Pancreas (tissue), 10 donors: ENCODE data around the gene VGLL2. TPM values are rescaled to one million over a fixed set of nuclear protein-coding genes. Genes with fewer than 3 reads are reported as not detected.
"Not testable (repeated sequence)": the region's sequence is repeated elsewhere in the genome, so short reads cannot be mapped to it uniquely, and the experiment has no call there.

ENCODE experiments used
- ATAC-seq, 4 donors: fragments of 200-7000 bp; cut with Tn5 transposase; one replicate each; pipeline versions ENCODE4 v1.8.0 to v1.9.1; 2020; ENCODE audit warnings: mild to moderate bottlenecking in 4 of 4, moderate library complexity in 4 of 4
- DNase-seq, 6 donors: peaks; one replicate each; pipeline ENCODE4 v3.0.0-alpha.2; 2020
- FAIRE-seq: peaks from 2 replicates; lab custom pipeline; 2012; peaks lifted over from hg19 to GRCh38; lab: Jason Lieb, UNC
- H3K27ac ChIP-seq, 4 donors: fragments of 200-600 bp; sonication (generic); 1 replicate in 3 of 4; 2 replicates in 1 of 4; pipeline versions ENCODE4 v1.5.0 to v1.8.0; 2020
- H3K27me3 ChIP-seq, 4 donors: fragments of 200-600 bp; one replicate each; pipeline ENCODE4 v1.8.0; 2021
- H3K36me3 ChIP-seq, 3 donors: fragments of 200-600 bp; sonication (generic) in 1 of 3; one replicate each; pipeline versions ENCODE4 v1.5.0 to v1.8.0; 2020 to 2021
- H3K4me1 ChIP-seq, 3 donors: fragments of 200-600 bp; one replicate each; pipeline ENCODE4 v1.8.0; 2021
- H3K4me3 ChIP-seq, 4 donors: fragments of 200-600 bp; sonication (generic) in 2 of 4; one replicate each; pipeline versions ENCODE4 v1.5.0 to v1.8.0; 2020 to 2021
- H3K9me3 ChIP-seq, 4 donors: fragments of 200-600 bp; one replicate each; pipeline ENCODE4 v1.8.0; 2021
- WGBS, 2 donors: extraction: QIAGEN DNeasy Blood & Tissue Kit; methylation state at CpG; one replicate each; pipeline ENCODE4 v1.1.7; 2013; 5-methylcytosine and 5-hydroxymethylcytosine counted together
- intact Hi-C, 3 donors: fragments of 100-400 bp; cut with DNase I; formaldehyde crosslinking; loops; one replicate each; pipeline versions ENCODE4 v1.11.1 to v1.14.2; 2022
- polyA plus RNA-seq, 2 donors: library from polyadenylated mRNA; stranded (reverse); fragments of 200-250 nt; gene quantifications; one replicate each; pipeline ENCODE4 v1.2.3, GENCODE V29; 2013
- total RNA-seq, 6 donors: library from RNA; stranded (reverse); fragmentation: NEBNext Ultra II Directional in 4 of 6; extraction: Animal tissue kit (Norgen Biotek cat#: 25700) in 4 of 6; gene quantifications; one replicate each; pipeline versions ENCODE4 v1.2.1 to v1.2.4, GENCODE V29; 2021 to 2023
- TF ChIP-seq, protein P1 (sequence below), 4 donors: fragments of 200-600 bp; sonication (generic) in 3 of 4; IDR thresholded peaks; one replicate each; pipeline versions ENCODE4 v1.5.0 to v1.8.0; 2021; ENCODE audit warnings: antibody characterized with exemption in 4 of 4
- donor health status: healthy with polysubstance abuse.
- donor health status: DM: no; HTN: no; CAD: no; lungs with moderate emphysema.
- donor health status: DM: no; HTN: no; CAD: no.
- donor health status: control.
- donor health status: control.
- donor health status: Bipolar disorder and iron deficiency.
- donor health status: DM: yes; HTN: yes; CAD: no.
- donor health status: DM: no; HTN: no; CAD: no.
- donor health status: DM: no; HTN: no; CAD: no.
- donor health status: DM: yes; HTN: yes; CAD: no.

The VGLL2 gene
- total and polyA plus RNA-seq, 8 donors, result not detected

- no peak for ATAC-seq
- TF ChIP-seq, protein P1, sequence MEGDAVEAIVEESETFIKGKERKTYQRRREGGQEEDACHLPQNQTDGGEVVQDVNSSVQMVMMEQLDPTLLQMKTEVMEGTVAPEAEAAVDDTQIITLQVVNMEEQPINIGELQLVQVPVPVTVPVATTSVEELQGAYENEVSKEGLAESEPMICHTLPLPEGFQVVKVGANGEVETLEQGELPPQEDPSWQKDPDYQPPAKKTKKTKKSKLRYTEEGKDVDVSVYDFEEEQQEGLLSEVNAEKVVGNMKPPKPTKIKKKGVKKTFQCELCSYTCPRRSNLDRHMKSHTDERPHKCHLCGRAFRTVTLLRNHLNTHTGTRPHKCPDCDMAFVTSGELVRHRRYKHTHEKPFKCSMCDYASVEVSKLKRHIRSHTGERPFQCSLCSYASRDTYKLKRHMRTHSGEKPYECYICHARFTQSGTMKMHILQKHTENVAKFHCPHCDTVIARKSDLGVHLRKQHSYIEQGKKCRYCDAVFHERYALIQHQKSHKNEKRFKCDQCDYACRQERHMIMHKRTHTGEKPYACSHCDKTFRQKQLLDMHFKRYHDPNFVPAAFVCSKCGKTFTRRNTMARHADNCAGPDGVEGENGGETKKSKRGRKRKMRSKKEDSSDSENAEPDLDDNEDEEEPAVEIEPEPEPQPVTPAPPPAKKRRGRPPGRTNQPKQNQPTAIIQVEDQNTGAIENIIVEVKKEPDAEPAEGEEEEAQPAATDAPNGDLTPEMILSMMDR (IDR thresholded peaks at IDR 0.05), result no peak
- 55 to 66% methylated on average over 2 of the region's 2 CpGs for WGBS, 2 donors
- Histone ChIP-seq H3K4me1 (no peaks in the 10 kb centered on the region), H3K27ac (no peak overlapping the region), H3K4me3 (no peak overlapping the region), H3K9me3 (no peaks in the 10 kb centered on the region), H3K36me3 (no peaks in the 10 kb centered on the region), H3K27me3 (no peaks in the 10 kb centered on the region)
- intact Hi-C loops, result no loop called here
- DNase-seq, result no peak
- no peak for FAIRE-seq
Observed at GRCh38 chr6:117237561-117237960, 27.8 kb upstream of the VGLL2 start.

DNA sequence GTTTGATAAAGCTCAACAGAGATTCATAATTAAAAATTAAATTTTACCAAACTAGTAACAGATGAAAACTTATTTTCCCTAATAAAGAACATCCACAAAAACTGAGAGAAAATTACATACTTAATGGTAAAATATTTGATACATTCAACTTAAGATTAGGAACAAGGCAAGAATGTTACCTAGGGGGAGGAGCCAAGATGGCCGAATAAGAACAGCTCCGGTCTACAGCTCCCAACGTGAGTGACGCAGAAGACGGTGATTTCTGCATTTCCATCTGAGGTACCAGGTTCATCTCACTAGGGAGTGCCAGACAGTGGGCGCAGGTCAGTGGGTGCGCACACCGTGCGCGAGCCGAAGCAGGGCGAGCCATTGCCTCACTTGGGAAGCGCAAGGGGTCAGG is 20.8 kb upstream of the VGLL2 start:
- intact Hi-C loops, H3K9me3 ChIP-seq, H3K4me3 ChIP-seq, H3K27me3 ChIP-seq, DNase-seq, ATAC-seq, FAIRE-seq, H3K27ac ChIP-seq, H3K36me3 ChIP-seq, H3K4me1 ChIP-seq: not testable (repeated sequence)
- WGBS, 2 donors, result 60 to 75% methylated on average over 6 to 13 of the region's 13 CpGs

DNA sequence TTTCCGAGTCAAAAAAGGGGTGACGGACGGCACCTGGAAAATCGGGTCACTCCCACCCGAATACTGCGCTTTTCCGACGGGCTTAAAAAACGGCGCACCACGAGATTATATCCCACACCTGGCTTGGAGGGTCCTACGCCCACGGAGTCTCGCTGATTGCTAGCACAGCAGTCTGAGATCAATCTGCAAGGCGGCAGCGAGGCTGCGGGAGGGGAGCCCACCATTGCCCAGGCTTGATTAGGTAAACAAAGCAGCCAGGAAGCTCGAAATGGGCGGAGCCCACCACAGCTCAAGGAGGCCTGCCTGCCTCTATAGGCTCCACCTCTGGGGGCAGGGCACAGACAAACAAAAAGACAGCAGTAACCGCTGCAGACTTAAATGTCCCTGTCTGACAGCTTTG is 20.4 kb upstream of the VGLL2 start:
- FAIRE-seq, H3K36me3 ChIP-seq, intact Hi-C loops, H3K4me3 ChIP-seq, H3K27me3 ChIP-seq, ATAC-seq, H3K27ac ChIP-seq, H3K9me3 ChIP-seq, H3K4me1 ChIP-seq, DNase-seq: not testable (repeated sequence)
- 67 to 73% methylated on average over 13 to 19 of the region's 20 CpGs for WGBS, 2 donors

DNA sequence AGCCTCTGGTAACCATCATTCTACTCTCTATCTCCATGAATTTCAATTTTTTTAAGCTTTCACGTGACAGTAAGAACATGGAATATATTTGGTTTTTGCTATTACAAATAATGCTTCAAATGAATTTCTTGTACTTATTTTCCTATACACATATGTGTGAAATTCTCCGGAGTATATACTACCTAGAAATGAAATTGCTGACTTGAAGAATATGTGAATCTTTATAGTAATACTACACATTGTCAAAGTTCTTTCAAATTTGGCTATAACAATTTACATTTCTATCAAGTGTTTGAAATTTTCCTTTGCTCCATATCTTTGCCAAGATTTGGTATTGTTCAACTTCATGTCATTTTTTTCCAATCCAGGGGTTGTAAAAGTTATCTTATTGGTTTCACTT is 11.6 kb upstream of the VGLL2 start:
- no peaks in the 10 kb centered on the region for H3K36me3 ChIP-seq
- ATAC-seq, result no peak
- H3K4me1 ChIP-seq, result no peaks in the 10 kb centered on the region
- TF ChIP-seq, protein P1 (IDR thresholded peaks at IDR 0.05), result no peak
- no peaks in the 10 kb centered on the region for H3K9me3 ChIP-seq
- intact Hi-C loops, result no loop called here
- no peaks in the 10 kb centered on the region for H3K27me3 ChIP-seq
- no peak for FAIRE-seq
- DNase-seq, result no peak
- no peak overlapping the region for H3K4me3 ChIP-seq
- WGBS, 2 donors, result 63 to 76% methylated on average over 2 of the region's 2 CpGs
- H3K27ac ChIP-seq, result no peak overlapping the region

DNA sequence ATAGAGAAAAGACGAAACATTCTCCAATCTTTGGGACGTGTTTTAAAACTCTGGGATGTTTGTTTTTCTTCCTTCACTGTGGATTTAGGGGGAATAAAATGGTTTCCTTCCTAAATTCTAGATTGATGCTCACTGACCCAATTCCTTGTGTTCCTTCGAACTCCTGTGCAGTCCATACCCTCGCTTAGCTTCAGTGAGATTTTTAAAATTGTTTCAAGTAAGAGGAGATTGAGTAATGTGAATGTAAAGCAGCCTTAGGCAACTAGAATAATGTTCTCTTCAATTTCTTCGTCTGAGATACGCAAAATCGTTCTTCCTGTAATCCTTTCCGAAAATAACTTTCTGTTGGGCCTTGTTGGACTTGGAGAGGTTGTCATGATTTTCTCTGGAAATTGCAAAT is 2.6 kb upstream of the VGLL2 start:
- DNase-seq (no peak), ATAC-seq (no peak), FAIRE-seq (no peak)
- WGBS, 2 donors, result 33 to 38% methylated on average over 8 of the region's 8 CpGs
- TF ChIP-seq, protein P1 (IDR thresholded peaks at IDR 0.05), result no peak
- H3K27me3 ChIP-seq, result peaks cover 0 to 38% (median 9%) of the 10 kb centered on the region in 4 donors
- H3K27ac ChIP-seq, result no peak overlapping the region
- peaks cover 0 to 6% (median 6%) of the 10 kb centered on the region in 3 donors for H3K4me1 ChIP-seq
- intact Hi-C loops, result no loop called here
- no peaks in the 10 kb centered on the region for H3K9me3 ChIP-seq
- H3K36me3 ChIP-seq, result no peaks in the 10 kb centered on the region
- no peak overlapping the region for H3K4me3 ChIP-seq

DNA sequence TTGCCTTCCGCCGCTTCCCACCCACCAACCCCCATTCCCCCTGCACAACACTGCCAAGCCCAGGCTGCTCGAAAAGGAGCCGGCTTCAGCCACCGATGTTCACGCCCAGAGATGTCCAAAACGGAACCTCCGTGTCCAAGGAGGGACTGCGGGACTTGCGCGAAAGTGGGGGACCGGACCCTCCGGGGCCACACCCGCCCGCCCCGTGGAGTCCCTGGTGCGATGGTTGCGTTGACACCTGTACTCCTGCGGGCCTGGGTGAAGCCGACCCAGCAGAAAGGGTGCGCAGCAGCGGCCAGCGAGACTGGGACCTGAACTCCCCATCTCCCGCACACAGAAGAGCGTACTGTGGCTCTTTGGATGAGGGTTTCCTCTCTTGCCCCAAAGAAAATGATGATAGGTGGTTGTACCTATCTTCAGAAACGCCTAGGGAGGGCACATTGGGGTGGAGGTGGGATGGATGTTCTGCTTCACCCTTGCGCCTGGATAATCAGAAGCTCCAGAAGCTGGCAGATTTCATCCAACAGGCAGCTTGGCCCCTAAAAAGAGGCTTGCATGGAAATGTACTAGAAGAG is 1.9 kb upstream of the VGLL2 start:
- intact Hi-C loops, result no loop called here
- peaks cover 0 to 6% (median 6%) of the 10 kb centered on the region in 3 donors for H3K4me1 ChIP-seq
- FAIRE-seq (no peak), DNase-seq (peak in 1 of 6 donors; percentile 37), ATAC-seq (no peak)
- no peak overlapping the region for H3K4me3 ChIP-seq
- H3K36me3 ChIP-seq, result no peaks in the 10 kb centered on the region
- H3K9me3 ChIP-seq, result no peaks in the 10 kb centered on the region
- H3K27ac ChIP-seq, result no peak overlapping the region
- TF ChIP-seq, protein P1 (IDR thresholded peaks at IDR 0.05), result no peak
- 9 to 13% methylated on average over 27 of the region's 27 CpGs for WGBS, 2 donors
- H3K27me3 ChIP-seq, result peaks cover 0 to 44% (median 12%) of the 10 kb centered on the region in 4 donors
